Measurements from ENCODE around the gene WDR72. TPM values are rescaled to one million over a fixed set of nuclear protein-coding genes. Genes with fewer than 3 reads are reported as not detected.

The WDR72 gene
- total RNA-seq, 1 donor: not detected

DNA sequence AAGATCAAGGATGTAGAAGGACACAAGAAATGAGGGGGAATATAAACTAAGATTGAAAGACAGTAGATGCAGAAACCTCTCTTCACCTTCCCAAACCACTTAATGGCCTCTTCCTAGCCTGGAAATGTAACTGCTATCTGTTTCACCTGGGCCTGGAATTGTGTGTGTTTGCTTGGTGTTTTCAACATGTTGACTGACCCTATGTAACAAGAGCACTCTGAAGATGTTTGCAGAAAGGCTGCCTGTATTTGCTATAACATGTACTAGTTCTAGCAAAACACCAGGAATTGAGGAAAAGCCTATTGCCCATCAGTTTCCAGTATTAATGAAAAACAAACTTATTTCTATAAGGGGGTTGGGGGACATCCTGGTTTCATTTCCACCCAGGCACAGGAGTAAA, 248.3 kb downstream of the WDR72 start:
- TF ChIP-seq, protein P1, sequence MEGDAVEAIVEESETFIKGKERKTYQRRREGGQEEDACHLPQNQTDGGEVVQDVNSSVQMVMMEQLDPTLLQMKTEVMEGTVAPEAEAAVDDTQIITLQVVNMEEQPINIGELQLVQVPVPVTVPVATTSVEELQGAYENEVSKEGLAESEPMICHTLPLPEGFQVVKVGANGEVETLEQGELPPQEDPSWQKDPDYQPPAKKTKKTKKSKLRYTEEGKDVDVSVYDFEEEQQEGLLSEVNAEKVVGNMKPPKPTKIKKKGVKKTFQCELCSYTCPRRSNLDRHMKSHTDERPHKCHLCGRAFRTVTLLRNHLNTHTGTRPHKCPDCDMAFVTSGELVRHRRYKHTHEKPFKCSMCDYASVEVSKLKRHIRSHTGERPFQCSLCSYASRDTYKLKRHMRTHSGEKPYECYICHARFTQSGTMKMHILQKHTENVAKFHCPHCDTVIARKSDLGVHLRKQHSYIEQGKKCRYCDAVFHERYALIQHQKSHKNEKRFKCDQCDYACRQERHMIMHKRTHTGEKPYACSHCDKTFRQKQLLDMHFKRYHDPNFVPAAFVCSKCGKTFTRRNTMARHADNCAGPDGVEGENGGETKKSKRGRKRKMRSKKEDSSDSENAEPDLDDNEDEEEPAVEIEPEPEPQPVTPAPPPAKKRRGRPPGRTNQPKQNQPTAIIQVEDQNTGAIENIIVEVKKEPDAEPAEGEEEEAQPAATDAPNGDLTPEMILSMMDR (IDR thresholded peaks at IDR 0.05; ENCODE audit: insufficient read depth, low read depth, low read length): no peak
- no peak for DNase-seq (ENCODE audit: low read depth)
- no peak overlapping the region for H3K4me3 ChIP-seq (ENCODE audit: low read depth, low read length)

DNA sequence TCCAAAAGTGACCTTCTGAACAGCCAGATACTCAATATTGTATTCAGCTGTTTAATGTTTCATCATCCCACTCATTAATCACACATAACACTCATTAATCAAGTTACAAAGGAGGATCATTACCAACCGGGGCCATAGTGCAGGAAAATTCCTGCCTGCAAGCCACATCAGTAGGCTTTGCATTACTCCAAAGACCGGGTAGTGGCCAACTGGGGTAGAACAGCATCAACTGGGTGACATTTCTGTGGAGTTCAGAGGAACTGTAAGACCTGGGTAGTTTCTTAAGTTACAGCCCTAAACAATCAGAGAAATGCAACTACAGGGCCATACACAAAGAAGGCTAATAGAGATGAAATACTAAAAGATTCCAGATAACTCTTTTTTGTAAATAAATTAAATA, 253.1 kb downstream of the WDR72 start:
- DNase-seq (ENCODE audit: low read depth): no peak
- no peak overlapping the region for H3K4me3 ChIP-seq (ENCODE audit: low read depth, low read length)
- TF ChIP-seq, protein P1 (IDR thresholded peaks at IDR 0.05; ENCODE audit: insufficient read depth, low read depth, low read length): no peak

DNA sequence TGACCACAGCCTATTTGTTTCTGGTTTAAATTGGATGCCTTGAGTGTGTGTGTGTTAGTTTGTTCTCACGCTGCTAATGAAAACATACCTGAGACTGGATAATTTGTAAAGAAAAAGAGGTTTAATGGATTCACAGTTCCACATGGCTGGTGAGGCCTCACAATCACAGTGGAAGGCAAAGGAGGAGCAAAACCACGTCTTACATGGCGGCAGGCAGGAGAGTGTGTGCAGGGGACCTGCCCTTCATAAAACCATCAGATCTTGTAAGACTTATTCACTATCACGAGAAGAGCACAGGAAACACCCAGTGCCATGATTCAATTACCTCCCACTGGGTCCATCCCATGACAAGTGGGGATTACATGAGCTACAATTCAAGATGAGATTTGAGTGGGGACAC, 260.5 kb downstream of the WDR72 start:
- H3K4me3 ChIP-seq (ENCODE audit: low read depth, low read length): no peak overlapping the region
- TF ChIP-seq, protein P1 (IDR thresholded peaks at IDR 0.05; ENCODE audit: insufficient read depth, low read depth, low read length): no peak
- no peak for DNase-seq (ENCODE audit: low read depth)

DNA sequence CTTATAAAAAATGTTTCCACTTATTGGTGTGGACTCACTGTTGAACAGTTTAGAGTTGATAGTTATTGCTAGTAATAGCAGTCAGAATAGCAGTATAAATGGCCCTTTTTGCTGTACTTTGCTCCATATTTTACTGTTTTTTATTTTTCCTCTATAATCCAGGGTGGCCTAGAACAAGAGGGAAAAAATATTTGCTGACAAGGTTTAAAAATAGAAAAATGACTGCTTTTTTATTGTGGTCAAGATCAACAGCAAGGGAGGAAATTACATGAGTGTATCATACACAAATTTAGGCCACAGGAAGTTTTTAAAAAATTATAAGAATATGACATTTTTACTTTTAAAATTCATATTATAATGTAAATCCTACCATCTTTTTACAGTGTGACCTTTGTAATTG, 269.1 kb downstream of the WDR72 start:
- no peak overlapping the region for H3K4me3 ChIP-seq (ENCODE audit: low read depth, low read length)
- no peak for DNase-seq (ENCODE audit: low read depth)
- TF ChIP-seq, protein P1 (IDR thresholded peaks at IDR 0.05; ENCODE audit: insufficient read depth, low read depth, low read length): no peak

DNA sequence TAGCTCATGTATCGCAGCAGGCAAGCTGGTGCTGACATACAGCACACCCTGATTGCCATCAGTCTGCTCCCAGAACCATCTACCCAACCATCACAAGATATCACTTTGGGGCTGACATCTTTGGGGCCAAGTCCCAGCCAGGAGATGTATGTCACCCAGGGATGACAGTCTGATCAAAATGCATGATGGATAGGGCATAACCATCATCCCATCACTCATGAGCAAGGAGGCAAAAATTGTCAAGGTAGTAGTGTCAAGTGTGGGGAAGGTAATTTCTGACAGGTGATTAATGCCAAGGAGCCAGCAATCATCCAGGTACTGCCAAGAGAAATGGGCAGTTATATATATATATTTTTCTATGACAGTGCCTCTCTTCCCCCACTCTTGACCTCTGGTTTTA, 277.4 kb downstream of the WDR72 start:
- H3K4me3 ChIP-seq (ENCODE audit: low read depth, low read length): no peak overlapping the region
- no peak for DNase-seq (ENCODE audit: low read depth)
- TF ChIP-seq, protein P1 (IDR thresholded peaks at IDR 0.05; ENCODE audit: insufficient read depth, low read depth, low read length): no peak

DNA sequence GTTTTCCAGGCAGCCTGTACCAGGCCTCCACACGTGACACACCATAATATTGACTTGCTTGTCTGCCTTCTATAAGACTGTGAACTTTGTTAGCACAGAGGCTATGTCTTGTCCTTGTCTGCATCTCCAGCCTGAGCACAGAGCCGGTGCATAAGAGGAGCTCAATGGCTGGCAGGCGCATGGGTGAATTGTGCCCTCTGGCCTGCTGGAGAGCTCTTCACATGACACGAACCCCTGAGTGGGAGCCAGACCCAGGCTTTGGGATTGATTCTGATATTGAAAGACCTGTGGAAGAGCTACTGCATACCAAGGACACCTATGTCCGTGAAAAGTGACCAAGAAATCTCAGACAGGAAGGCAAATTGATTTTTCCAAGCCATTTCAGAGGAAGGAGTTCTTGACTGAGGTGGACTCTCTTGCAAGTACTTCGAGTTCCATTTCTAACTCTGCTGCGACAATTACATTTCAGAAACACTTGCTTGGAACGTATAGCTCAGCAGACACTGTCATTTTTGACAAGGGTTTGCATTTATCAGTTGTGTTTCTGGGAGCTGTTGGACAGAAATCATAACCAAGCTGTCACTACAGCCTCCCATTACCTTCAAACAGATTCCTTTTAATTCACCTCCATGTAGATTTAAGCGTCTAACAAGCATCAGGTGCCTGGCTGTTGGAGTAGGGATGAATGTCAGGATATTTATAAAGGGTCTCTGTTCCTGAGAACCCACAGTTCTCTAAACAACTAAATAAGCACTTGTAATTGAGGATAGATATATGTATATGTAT, 281.3 kb downstream of the WDR72 start:
- DNase-seq (ENCODE audit: low read depth): no peak
- no peak overlapping the region for H3K4me3 ChIP-seq (ENCODE audit: low read depth, low read length)
- TF ChIP-seq, protein P1 (IDR thresholded peaks at IDR 0.05; ENCODE audit: insufficient read depth, low read depth, low read length): no peak

DNA sequence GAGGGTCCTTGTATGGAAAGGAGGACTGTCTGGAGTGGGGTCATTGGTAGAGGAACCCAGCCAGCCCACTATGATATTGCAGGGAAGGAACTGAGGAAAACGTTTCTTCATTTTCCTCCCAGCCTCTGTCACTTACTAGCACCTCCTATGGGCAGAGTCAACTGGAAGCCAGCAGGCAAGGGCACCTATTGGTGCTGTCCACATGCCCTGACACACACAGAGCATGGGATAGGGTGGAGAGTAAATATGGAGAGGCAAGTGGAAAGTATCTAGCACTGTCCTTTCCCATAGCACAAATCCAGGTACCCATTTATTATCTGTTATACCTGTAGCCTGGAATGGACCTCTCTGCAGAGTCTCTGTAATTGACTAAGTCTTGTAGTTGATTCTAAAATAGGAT, 285.6 kb downstream of the WDR72 start:
- H3K4me3 ChIP-seq (ENCODE audit: low read depth, low read length): no peak overlapping the region
- DNase-seq (ENCODE audit: low read depth): no peak
- TF ChIP-seq, protein P1 (IDR thresholded peaks at IDR 0.05; ENCODE audit: insufficient read depth, low read depth, low read length): no peak
